A673 (cell line): ENCODE measurements around the gene MYO6. TPM values are rescaled to one million over a fixed set of nuclear protein-coding genes. Genes with fewer than 3 reads are reported as not detected.

Source experiments
- BruUV-seq: library from RNA; stranded (reverse); fragments of 400-500 nt; replicated peaks from 2 replicates; lab custom pipeline; 2021; lab: Mats Ljungman, UMichigan
- CTCF ChIA-PET: fragments of 300-600 bp; sonication (Branson Sonifier 250); formaldehyde crosslinking; loops from one replicate; lab custom pipeline; 2022; ENCODE audit warnings: antibody characterized with exemption; lab: Charles Lee
- POLR2A ChIA-PET: fragments of 300-600 bp; sonication (Branson Sonifier 250); formaldehyde crosslinking; loops from one replicate; lab custom pipeline; 2022; ENCODE audit warnings: antibody characterized with exemption; ENCODE audit not compliant: low non-redundant PET; lab: Charles Lee
- DNase-seq: peaks from one replicate; pipeline ENCODE4 v3.0.0-alpha.2; 2015; ENCODE audit warnings: low spot score
- H3K27ac ChIP-seq: fragments of 200-600 bp; sonication (generic); 2 replicates; pipeline ENCODE4 v1.5.1; 2016; ENCODE audit warnings: mixed run types, low read depth, mild to moderate bottlenecking, mixed read lengths, antibody characterized with exemption, low read length; ENCODE audit not compliant: poor library complexity, severe bottlenecking
- H3K27me3 ChIP-seq: fragments of 200-600 bp; sonication (generic); replicated peaks from 2 replicates; pipeline ENCODE4 v1.6.1; 2017; ENCODE audit warnings: mixed run types, low read depth, mild to moderate bottlenecking, mixed read lengths, antibody characterized with exemption, low read length; ENCODE audit not compliant: insufficient read depth, poor library complexity
- H3K36me3 ChIP-seq: fragments of 200-600 bp; sonication (generic); 2 replicates; pipeline ENCODE4 v1.6.1; 2016; ENCODE audit warnings: mixed run types, mild to moderate bottlenecking, mixed read lengths, antibody characterized with exemption, low read length; ENCODE audit not compliant: insufficient read depth, poor library complexity, severe bottlenecking
- H3K4me1 ChIP-seq: fragments of 200-600 bp; sonication (generic); 2 replicates; pipeline ENCODE4 v1.6.1; 2017; ENCODE audit warnings: mixed run types, mild to moderate bottlenecking, mixed read lengths, antibody characterized with exemption, low read length; ENCODE audit not compliant: insufficient read depth, poor library complexity, severe bottlenecking
- H3K4me3 ChIP-seq: fragments of 200-600 bp; sonication (generic); 2 replicates; pipeline ENCODE4 v1.5.1; 2016; ENCODE audit warnings: low read depth, mixed run types, mild to moderate bottlenecking, mixed read lengths, low read length; ENCODE audit not compliant: poor library complexity, severe bottlenecking
- H3K9me3 ChIP-seq: fragments of 200-600 bp; sonication (generic); 2 replicates; pipeline ENCODE4 v1.6.1; 2016; ENCODE audit warnings: mixed run types, low read depth, mild to moderate bottlenecking, mixed read lengths, antibody characterized with exemption, low read length; ENCODE audit not compliant: poor library complexity, severe bottlenecking
- EZH2 ChIP-seq: fragments of 200-600 bp; sonication (generic); IDR thresholded peaks from 2 replicates; pipeline ENCODE4 v1.6.1; 2017; ENCODE audit warnings: borderline replicate concordance, low read depth, mild to moderate bottlenecking, mixed read lengths, antibody characterized with exemption, low read length; ENCODE audit not compliant: poor library complexity, severe bottlenecking
- intact Hi-C: fragments of 100-400 bp; cut with micrococcal nuclease; formaldehyde crosslinking; loops from one replicate; pipeline ENCODE4 v1.10.0; 2022; ENCODE audit not compliant: unreplicated experiment
- total RNA-seq: library from RNA; stranded (reverse); gene quantifications from 2 replicates; pipeline ENCODE4 v1.2.3, GENCODE V29; 2021
- TF ChIP-seq, protein P1 (sequence below): fragments of 300-800, 200-600 bp; sonication (generic); conservative IDR thresholded peaks from 2 replicates; pipeline ENCODE4 v1.5.1; 2017; ENCODE audit warnings: low read depth, mild to moderate bottlenecking, antibody characterized with exemption, low read length, moderate library complexity, mixed read lengths

The MYO6 gene
- total RNA-seq, 1 experiment from 2014 or later = 1.8 TPM

DNA sequence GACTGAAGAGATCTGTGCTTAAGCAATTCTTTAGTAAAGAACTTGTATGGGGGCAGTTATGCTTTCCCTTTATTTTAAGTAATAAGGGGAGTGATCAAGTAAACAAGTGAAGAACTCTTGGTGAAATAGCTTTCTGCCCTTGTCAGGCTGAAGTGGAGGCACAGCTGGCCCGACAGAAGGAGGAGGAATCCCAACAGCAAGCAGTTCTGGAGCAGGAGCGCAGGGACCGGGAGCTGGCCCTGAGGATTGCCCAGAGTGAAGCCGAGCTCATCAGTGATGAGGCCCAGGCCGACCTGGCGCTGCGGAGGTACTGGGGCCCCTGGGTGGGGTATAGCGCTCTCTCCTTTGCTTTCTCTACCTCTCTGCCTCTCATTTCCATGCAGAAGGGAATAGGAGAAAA lies 143.3 kb downstream of the MYO6 start:
- Histone ChIP-seq H3K4me1 (no peaks in the 10 kb centered on the region), H3K36me3 (no peaks in the 10 kb centered on the region), H3K9me3 (no peaks in the 10 kb centered on the region), H3K4me3 (no peak overlapping the region), H3K27ac (no peak overlapping the region), H3K27me3 (no peaks in the 10 kb centered on the region)
- DNase-seq = no peak
- no TSS peak for BruUV-seq
- POLR2A ChIA-PET = no interaction called here
- TF ChIP-seq EZH2 = no peak
- TF ChIP-seq, protein P1, sequence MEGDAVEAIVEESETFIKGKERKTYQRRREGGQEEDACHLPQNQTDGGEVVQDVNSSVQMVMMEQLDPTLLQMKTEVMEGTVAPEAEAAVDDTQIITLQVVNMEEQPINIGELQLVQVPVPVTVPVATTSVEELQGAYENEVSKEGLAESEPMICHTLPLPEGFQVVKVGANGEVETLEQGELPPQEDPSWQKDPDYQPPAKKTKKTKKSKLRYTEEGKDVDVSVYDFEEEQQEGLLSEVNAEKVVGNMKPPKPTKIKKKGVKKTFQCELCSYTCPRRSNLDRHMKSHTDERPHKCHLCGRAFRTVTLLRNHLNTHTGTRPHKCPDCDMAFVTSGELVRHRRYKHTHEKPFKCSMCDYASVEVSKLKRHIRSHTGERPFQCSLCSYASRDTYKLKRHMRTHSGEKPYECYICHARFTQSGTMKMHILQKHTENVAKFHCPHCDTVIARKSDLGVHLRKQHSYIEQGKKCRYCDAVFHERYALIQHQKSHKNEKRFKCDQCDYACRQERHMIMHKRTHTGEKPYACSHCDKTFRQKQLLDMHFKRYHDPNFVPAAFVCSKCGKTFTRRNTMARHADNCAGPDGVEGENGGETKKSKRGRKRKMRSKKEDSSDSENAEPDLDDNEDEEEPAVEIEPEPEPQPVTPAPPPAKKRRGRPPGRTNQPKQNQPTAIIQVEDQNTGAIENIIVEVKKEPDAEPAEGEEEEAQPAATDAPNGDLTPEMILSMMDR = no peak
- intact Hi-C loops = no loop called here
- CTCF ChIA-PET = no interaction called here

- CTCF ChIA-PET = interaction anchor here (0.5 to 1.0 kb wide), 4 partner anchors 16 to 1571 kb away, joined by 3 to 4 read pairs (median 3); no protein-coding TSS in a partner anchor
- Histone ChIP-seq H3K36me3 (no peaks in the 10 kb centered on the region), H3K27ac (no peak overlapping the region), H3K4me1 (no peaks in the 10 kb centered on the region), H3K9me3 (no peaks in the 10 kb centered on the region), H3K4me3 (no peak overlapping the region), H3K27me3 (no peaks in the 10 kb centered on the region)
- POLR2A ChIA-PET = no interaction called here
- intact Hi-C loops = no loop called here
- no TSS peak for BruUV-seq
- no peak for TF ChIP-seq EZH2
- TF ChIP-seq, protein P1 = peak; percentile 78
- peak; percentile 85 for DNase-seq
Measured at GRCh38 chr6:75893058-75893775, 144.2 kb downstream of the MYO6 start.

DNA sequence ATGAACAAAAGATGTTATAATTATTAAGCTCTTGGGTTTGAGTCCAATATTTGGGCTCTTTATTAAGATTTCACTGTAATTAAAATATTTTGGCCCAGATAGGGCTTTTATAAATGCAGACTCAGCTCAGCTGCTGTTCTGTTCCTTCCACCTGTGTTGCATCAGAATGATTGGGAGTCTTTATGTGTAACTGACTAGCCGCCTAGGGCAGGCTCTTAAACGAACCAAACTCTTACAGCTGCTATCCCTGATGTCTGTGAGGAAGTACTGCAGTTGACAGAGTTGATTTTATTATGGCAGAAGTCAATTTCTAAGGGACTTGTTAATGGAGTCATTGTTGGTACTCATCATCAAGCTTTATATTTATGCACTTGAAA lies 144.7 kb downstream of the MYO6 start:
- BruUV-seq = no TSS peak
- ChIA-PET CTCF (interaction anchor here (0.8 to 1.0 kb wide), 2 partner anchors 15 to 38 kb away, joined by 3 to 4 read pairs; no protein-coding TSS in a partner anchor), POLR2A (no interaction called here)
- DNase-seq = no peak
- no peaks in the 10 kb centered on the region for H3K27me3 ChIP-seq
- no peaks in the 10 kb centered on the region for H3K36me3 ChIP-seq
- H3K9me3 ChIP-seq = no peaks in the 10 kb centered on the region
- intact Hi-C loops = no loop called here
- H3K27ac ChIP-seq = no peak overlapping the region
- TF ChIP-seq EZH2 = no peak
- TF ChIP-seq, protein P1 = no peak
- H3K4me3 ChIP-seq = no peak overlapping the region
- no peaks in the 10 kb centered on the region for H3K4me1 ChIP-seq
